Measurements from ENCODE around the gene GATB.

DNA sequence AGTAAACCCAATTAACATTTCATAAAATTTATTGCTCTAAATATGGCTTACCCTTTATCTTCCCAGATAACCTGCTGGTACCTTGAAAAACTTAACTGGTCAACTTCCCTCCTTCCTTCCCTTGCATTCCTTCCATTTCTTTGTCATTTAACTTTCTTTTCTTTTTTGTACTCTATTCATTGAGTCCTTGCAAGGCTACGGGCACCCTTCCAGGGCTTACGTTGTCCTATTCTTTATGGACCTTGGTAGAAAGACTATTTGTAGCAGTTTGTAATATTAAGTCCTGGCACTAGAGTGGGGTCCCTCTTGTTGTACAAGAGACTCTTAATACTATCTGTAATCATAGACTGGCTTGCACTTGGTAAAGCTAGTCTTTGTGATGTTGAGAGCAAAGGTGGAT lies 8.0 kb upstream of the GATB start:
- TF ChIP-seq, protein P1, sequence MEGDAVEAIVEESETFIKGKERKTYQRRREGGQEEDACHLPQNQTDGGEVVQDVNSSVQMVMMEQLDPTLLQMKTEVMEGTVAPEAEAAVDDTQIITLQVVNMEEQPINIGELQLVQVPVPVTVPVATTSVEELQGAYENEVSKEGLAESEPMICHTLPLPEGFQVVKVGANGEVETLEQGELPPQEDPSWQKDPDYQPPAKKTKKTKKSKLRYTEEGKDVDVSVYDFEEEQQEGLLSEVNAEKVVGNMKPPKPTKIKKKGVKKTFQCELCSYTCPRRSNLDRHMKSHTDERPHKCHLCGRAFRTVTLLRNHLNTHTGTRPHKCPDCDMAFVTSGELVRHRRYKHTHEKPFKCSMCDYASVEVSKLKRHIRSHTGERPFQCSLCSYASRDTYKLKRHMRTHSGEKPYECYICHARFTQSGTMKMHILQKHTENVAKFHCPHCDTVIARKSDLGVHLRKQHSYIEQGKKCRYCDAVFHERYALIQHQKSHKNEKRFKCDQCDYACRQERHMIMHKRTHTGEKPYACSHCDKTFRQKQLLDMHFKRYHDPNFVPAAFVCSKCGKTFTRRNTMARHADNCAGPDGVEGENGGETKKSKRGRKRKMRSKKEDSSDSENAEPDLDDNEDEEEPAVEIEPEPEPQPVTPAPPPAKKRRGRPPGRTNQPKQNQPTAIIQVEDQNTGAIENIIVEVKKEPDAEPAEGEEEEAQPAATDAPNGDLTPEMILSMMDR (IDR thresholded peaks at IDR 0.05), result no peak
- no peak for TF ChIP-seq POLR2A (IDR thresholded peaks at IDR 0.05)
- TF ChIP-seq EP300 (IDR thresholded peaks at IDR 0.05), result no peak

Measured in tibial nerve (tissue), 4 donors.